PC-9 (cell line): ENCODE results near the gene TCEANC.

ENCODE experiments used
- EZH2 ChIP-seq: fragments of 200-600 bp; sonication (generic); IDR thresholded peaks from 2 replicates; pipeline ENCODE4 v1.8.0; 2017; ENCODE audit warnings: antibody characterized with exemption, low read depth
- TF ChIP-seq, protein P1 (sequence below): fragments of 200-600 bp; sonication (generic); conservative IDR thresholded peaks from 2 replicates; pipeline ENCODE4 v1.6.1; 2017; ENCODE audit warnings: mixed run types, antibody characterized with exemption, mild to moderate bottlenecking, moderate library complexity

DNA sequence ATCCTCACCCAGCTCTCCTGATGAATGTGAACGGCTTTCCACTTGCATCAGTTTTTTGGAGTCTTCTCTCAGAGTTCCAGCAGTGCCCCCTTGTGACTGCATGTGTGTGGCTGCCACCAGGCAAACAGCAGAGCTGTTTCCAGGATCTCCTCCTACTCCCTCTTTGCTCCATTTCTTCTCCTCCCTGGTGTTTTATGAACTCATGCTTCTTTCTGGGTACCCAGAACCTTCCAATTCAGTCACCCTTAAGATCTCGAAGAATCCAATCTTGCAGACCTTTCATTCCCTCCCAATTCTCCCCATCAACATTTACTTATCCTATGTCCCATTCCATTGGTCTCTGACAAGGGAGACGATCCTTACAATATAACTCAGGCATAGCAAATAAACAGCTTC lies 6.8 kb upstream of the TCEANC start:
- TF ChIP-seq, protein P1, sequence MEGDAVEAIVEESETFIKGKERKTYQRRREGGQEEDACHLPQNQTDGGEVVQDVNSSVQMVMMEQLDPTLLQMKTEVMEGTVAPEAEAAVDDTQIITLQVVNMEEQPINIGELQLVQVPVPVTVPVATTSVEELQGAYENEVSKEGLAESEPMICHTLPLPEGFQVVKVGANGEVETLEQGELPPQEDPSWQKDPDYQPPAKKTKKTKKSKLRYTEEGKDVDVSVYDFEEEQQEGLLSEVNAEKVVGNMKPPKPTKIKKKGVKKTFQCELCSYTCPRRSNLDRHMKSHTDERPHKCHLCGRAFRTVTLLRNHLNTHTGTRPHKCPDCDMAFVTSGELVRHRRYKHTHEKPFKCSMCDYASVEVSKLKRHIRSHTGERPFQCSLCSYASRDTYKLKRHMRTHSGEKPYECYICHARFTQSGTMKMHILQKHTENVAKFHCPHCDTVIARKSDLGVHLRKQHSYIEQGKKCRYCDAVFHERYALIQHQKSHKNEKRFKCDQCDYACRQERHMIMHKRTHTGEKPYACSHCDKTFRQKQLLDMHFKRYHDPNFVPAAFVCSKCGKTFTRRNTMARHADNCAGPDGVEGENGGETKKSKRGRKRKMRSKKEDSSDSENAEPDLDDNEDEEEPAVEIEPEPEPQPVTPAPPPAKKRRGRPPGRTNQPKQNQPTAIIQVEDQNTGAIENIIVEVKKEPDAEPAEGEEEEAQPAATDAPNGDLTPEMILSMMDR = peak; percentile 65
- no peak for TF ChIP-seq EZH2
